Astrocyte (in vitro differentiated cells and primary cell): ENCODE measurements around the gene FN1.

Experiments
- EZH2 ChIP-seq: IDR thresholded peaks from 2 replicates; pipeline ENCODE4 v1.6.1; 2012; ENCODE audit warnings: mild to moderate bottlenecking, low read length, inconsistent platforms; ENCODE audit not compliant: insufficient read depth
- TF ChIP-seq, protein P1 (sequence below): IDR thresholded peaks from 2 replicates; pipeline ENCODE4 v1.5.1; 2011; ENCODE audit warnings: low read depth, mild to moderate bottlenecking, inconsistent platforms, low read length, moderate library complexity; ENCODE audit not compliant: insufficient read depth

DNA sequence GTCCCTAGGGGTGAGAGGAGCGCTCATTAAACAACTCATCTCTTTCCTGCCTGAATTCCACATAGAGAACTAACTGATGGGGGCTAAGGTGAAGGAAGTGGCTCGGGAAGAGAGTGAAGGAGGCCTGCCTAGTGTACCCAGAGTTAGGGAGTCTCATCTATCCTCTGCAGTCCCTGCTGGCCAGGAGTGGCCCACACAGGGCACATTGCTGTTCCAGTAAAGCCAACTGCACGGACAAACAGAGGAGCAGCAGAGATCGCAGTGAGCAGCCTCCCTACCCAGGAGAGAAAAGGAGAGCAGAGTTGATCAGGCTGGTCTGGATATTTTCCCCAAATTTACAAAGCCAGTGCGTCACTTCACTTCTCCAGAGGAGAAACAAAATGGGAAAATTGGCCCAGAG lies 16.9 kb upstream of the FN1 start:
- TF ChIP-seq, protein P1, sequence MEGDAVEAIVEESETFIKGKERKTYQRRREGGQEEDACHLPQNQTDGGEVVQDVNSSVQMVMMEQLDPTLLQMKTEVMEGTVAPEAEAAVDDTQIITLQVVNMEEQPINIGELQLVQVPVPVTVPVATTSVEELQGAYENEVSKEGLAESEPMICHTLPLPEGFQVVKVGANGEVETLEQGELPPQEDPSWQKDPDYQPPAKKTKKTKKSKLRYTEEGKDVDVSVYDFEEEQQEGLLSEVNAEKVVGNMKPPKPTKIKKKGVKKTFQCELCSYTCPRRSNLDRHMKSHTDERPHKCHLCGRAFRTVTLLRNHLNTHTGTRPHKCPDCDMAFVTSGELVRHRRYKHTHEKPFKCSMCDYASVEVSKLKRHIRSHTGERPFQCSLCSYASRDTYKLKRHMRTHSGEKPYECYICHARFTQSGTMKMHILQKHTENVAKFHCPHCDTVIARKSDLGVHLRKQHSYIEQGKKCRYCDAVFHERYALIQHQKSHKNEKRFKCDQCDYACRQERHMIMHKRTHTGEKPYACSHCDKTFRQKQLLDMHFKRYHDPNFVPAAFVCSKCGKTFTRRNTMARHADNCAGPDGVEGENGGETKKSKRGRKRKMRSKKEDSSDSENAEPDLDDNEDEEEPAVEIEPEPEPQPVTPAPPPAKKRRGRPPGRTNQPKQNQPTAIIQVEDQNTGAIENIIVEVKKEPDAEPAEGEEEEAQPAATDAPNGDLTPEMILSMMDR, result no peak
- no peak for TF ChIP-seq EZH2
